ENCODE data around the gene RAB6B.
"Not testable (repeated sequence)": the region's sequence is repeated elsewhere in the genome, so short reads cannot be mapped to it uniquely, and the experiment has no call there.

The RAB6B gene

GRCh38 chr3:133799794-133800585 is 95.7 kb downstream of the RAB6B start:
- no peak for DNase-seq

DNA sequence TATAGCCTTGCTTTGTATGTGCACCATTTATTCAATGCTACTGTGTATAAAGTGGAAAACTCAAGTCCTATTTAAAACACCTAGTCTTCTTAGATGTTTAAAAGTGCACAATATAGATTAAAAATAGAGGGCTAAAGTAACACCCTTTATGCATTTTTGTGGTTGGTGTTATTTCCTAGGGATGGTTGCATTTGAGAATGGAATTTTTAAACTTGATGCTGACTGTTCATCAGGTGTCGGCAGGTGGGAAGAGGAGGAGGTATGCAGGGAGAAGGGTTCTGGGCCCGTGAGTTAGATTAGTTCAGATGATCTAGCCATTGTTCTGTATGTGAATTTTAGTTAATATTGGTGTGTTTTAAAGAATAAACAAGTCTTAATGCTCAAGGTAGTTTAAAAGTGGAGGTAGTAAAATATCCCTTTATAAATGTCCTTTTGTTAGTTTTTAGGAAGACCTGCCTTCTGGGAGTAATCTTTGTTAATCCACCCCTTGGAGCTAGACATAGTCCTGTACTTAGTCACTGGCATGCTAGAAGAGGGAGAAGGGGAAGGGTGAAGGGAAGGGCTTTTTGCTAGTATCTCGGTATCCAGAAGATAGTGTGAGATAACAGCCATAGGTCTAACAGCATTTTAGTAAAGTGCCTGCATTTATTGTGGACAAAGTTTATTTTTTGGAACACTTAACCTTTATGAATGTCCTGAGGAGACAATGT is 98.1 kb downstream of the RAB6B start:
- DNase-seq: no peak

DNA sequence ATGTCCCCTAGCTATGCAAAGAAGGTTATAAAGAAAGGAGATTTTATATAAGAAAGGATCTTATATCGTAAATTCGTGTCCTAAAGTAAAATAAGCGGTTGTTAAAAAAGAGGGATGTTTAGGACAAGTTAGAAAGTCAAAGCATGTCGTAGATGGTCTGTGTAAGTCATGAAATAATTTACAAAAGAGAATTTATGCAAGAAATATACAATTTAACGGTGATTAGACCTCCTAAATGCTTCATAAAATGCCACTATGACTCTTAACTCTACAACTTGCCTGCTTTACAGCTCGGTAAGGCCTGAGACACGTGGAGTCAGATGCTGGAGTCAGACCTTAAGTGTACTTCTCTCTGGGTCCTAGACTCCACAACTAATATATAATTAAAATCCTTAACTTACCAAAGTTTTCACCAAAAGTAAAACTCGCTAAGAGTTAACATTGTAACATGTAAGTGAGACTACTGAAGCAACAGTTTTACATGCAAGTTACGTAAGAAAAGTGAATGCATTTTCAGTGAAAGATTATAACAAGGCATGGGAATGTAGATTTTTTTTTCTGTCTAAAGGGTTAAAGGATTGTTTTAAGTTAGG is 103.4 kb downstream of the RAB6B start:
- DNase-seq: no peak

- DNase-seq: no peak
Measured at GRCh38 chr3:133788024-133788423, 107.7 kb downstream of the RAB6B start.

GRCh38 chr3:133783762-133784161 is 111.9 kb downstream of the RAB6B start:
- no peak for DNase-seq

GRCh38 chr3:133782454-133782853 is 113.2 kb downstream of the RAB6B start:
- no peak for DNase-seq

- no peak for DNase-seq
Measured at GRCh38 chr3:133781570-133781969, 114.1 kb downstream of the RAB6B start.

- not testable (repeated sequence) for DNase-seq
Measured at GRCh38 chr3:133780756-133781155, 114.9 kb downstream of the RAB6B start.

DNA sequence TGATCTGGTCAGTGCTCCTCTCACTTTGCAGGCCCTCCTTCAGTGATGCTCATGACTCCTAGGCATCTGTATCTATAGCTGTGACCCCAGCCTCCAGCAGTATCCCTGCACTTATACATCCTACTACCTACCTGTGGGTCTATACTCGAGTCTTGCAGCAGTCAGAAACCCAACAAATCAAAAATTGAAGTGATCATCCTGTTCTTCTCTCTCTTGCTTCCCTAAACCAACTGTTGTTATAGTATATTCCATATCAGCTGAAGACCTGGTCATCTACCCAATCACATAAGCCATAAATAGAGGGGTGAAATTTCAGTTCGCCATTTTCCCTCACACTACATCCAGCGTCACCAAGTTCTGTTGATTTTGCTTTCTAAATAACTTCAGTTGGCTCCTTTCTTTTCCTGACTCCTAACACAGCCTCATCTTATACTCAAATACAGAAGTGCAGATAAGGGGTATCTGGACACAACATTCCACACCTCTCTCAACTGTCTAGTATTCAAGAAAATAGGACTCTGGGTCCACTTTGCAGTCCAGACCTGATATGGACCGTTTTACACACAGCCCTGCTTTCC is 116.0 kb downstream of the RAB6B start:
- no peak for DNase-seq

DNA sequence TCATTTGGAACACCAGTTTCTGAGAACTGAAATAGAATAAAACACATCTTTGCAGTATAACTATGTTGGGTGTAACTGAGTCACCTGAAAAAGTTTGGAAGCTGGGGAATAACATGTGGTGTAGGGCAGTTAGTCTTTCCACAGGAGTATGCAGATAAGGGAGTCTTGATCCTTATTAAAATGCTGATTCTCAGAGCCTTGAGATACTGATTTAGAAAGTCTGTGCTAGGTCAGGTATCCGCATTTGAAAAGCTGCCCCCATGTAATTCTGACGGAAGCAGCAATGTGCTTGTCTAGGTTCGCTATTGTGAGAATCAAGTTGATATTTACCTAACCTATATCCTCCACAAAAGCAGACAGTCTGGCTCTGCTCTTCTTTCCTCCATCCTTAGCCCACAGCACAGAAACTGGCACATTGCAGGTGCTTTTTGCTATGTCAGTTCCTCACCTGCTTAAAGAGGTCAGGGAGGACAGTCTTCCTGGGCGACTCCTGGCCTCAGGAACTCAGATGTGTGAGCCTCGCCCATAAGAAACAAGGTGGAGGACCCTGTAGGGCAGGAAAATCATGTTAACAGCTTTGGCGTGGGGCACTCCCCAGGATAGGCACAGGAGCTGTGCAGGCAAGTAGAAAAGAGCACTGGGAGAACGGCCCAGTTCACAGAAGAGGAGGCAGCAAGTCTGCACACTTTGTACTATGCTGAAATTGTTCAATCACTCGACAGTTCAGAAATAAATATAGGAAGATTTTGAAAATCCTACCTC is 117.7 kb downstream of the RAB6B start:
- no peak for DNase-seq

- no peak for DNase-seq
Measured at GRCh38 chr3:133776794-133777438, 118.8 kb downstream of the RAB6B start.

- DNase-seq: no peak
Measured at GRCh38 chr3:133775835-133776234, 119.8 kb downstream of the RAB6B start.

DNA sequence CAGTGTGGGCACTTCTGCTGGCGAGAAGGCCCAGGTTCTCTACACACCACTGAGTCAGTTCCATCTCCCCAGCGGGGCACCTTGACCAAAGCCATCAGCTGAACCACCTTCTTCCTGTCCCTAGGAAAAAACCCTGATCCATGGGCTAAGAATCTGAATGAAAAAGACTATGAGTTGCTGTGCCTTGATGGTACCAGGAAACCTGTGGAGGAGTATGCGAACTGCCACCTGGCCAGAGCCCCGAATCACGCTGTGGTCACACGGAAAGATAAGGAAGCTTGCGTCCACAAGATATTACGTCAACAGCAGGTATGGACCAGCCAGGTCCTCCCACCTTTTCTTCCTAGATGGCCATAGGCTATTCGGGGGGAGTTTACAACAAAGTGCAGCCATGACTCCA is 120.4 kb downstream of the RAB6B start:
- DNase-seq: no peak
